Activated CD8-positive, alpha-beta T cell treated with anti-CD3 and anti-CD28 coated beads, Interleukin-2, amount 10 ng/mL, durations not matched to agents 7 days and 5 days (primary cell): ENCODE measurements around the gene CLTCL1. TPM values are rescaled to one million over a fixed set of nuclear protein-coding genes. Genes with fewer than 3 reads are reported as not detected.
"Not testable (repeated sequence)": the region's sequence is repeated elsewhere in the genome, so short reads cannot be mapped to it uniquely, and the experiment has no call there.

ENCODE experiments used
- ATAC-seq: fragments of 150-1000 bp; cut with Tn5 transposase; one replicate; pipeline ENCODE4 v1.10.0; 2021; ENCODE audit warnings: moderate library complexity
- CTCF ChIA-PET: fragments of 350-600 bp; sonication (Branson Sonifier 250); formaldehyde crosslinking; loops from one replicate; lab custom pipeline; 2021; ENCODE audit warnings: antibody characterized with exemption; lab: Charles Lee
- POLR2A ChIA-PET: fragments of 350-600 bp; sonication (Branson Sonifier 250); formaldehyde crosslinking; loops from one replicate; lab custom pipeline; 2021; ENCODE audit warnings: antibody characterized with exemption; lab: Charles Lee
- DNase-seq: peaks from one replicate; pipeline ENCODE4 v3.0.0-alpha.2; 2020
- H3K27ac Mint-ChIP-seq: one replicate; pipeline ENCODE4 v1.8.0; 2021; ENCODE audit warnings: mild to moderate bottlenecking, mixed read lengths
- H3K27me3 Mint-ChIP-seq: one replicate; pipeline ENCODE4 v1.8.0; 2021; ENCODE audit warnings: low read depth, mixed read lengths
- H3K36me3 Mint-ChIP-seq: one replicate; pipeline ENCODE4 v1.8.0; 2021; ENCODE audit warnings: low read depth, mixed read lengths
- H3K4me1 Mint-ChIP-seq: one replicate; pipeline ENCODE4 v1.8.0; 2021; ENCODE audit warnings: low read depth, mixed read lengths
- H3K4me3 Mint-ChIP-seq: one replicate; pipeline ENCODE4 v1.8.0; 2021; ENCODE audit warnings: mild to moderate bottlenecking, mixed read lengths
- H3K9me3 Mint-ChIP-seq: one replicate; pipeline ENCODE4 v1.8.0; 2022; ENCODE audit warnings: mixed read lengths; ENCODE audit not compliant: insufficient read depth
- total RNA-seq, 2 experiments: library from RNA; stranded (reverse); gene quantifications; one replicate each; pipeline ENCODE4 v1.2.3, GENCODE V29; 2021

The CLTCL1 gene
- under 1 TPM; 0.44 to 0.58 TPM for total RNA-seq

DNA sequence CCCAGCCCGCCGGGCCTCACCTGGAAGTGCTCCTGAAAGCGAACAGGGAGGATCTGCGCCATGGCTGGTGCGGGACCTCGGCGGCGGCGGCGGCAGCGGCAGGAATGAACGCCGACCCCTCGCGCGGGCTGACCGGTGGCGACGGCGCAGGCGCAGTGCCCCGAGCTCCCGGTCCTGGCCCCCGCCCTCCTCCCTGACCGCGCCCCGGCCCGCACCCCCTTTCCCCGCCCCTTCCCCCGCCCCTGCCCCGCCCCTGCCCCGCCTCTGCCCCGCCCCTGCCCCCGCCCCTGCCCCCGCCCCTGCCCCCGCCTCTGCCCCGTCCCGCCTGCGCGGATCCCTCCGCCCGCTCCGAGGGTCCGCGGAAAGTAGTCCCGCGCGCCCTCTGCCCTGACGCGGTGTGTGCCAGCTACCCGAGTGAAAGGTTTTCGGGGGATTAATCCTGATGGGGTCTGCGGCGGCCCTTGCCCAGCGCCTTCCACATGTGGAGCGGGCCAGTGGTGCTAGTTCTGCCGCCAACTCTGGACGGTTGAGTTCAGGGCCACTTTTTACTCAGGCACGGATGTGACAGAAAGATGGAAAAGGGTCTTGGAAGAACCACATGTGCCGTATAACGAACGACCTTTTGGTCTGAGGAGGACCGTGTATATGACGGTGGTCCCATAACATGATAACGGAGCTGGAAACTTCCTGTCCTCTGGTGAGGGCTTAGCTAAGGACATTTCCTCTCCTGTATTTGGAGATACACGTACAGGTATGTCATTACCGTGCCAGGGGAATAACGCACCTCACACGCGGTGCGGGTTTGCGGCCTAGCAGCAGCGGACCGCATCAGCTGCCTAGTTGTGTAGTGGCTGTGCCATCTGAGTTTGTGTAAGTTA lies at the start of gene CLTCL1:
Gene CLTCL1, minus strand, starts transcription at position 140 of the 878 bp plus-strand sequence. Its CDS starts 78 bp downstream, at position 62.
- POLR2A ChIA-PET: no interaction called here
- H3K9me3 Mint-ChIP-seq: no peaks in the 10 kb centered on the region
- peaks cover 41% of the 10 kb centered on the region for H3K27me3 Mint-ChIP-seq

DNA sequence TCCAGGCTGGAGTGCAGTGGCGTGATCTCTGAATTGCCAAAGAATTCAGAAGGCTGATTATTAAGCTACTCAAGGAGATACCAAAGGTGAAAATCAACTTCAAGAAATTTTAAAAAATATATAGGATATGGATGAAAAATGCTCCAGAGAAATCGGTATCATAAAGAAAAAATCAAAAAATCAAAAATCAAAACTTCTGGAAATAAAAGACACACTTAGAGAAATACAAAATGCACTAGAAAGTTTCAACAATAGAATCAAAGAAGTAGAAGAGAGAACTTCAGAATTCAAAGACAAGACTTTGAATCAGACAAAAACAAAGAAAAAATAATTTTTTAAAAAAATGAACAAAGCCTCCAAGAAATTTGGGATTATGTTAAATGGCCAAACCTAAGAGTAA lies 45.6 kb upstream of the CLTCL1 start:
- H3K27me3 Mint-ChIP-seq: no peaks in the 10 kb centered on the region
- CTCF ChIA-PET: no interaction called here
- DNase-seq: no peak
- no peak for ATAC-seq
- POLR2A ChIA-PET: no interaction called here
- H3K27ac Mint-ChIP-seq: no peak overlapping the region
- H3K4me3 Mint-ChIP-seq: no peak overlapping the region
- peaks cover 28% of the 10 kb centered on the region for H3K9me3 Mint-ChIP-seq
- no peaks in the 10 kb centered on the region for H3K4me1 Mint-ChIP-seq
- H3K36me3 Mint-ChIP-seq: peaks cover 92% of the 10 kb centered on the region

More for the DNA sequence above, at the start of gene CLTCL1:
- Mint-ChIP-seq H3K4me3 (peak within 1 kb of the TSS; percentile 85), H3K27ac (peak within 1 kb of the TSS; percentile 65), H3K4me1 (peaks cover 27% of the 10 kb centered on the region), H3K36me3 (no peaks in the 10 kb centered on the region)
- CTCF ChIA-PET: interaction anchor here (1.9 kb wide), 1 partner anchor 113 kb away, joined by 7 read pairs; no protein-coding TSS in a partner anchor
- ATAC-seq: peak; percentile 81
- peak; percentile 77 for DNase-seq

GRCh38 chr22:19336133-19337075 lies 44.9 kb upstream of the CLTCL1 start:
- no peak overlapping the region for H3K27ac Mint-ChIP-seq
- CTCF ChIA-PET: interaction anchor here (0.6 kb wide), 1 partner anchor 18 kb away, joined by 3 read pairs; no protein-coding TSS in a partner anchor
- POLR2A ChIA-PET: no interaction called here

DNA sequence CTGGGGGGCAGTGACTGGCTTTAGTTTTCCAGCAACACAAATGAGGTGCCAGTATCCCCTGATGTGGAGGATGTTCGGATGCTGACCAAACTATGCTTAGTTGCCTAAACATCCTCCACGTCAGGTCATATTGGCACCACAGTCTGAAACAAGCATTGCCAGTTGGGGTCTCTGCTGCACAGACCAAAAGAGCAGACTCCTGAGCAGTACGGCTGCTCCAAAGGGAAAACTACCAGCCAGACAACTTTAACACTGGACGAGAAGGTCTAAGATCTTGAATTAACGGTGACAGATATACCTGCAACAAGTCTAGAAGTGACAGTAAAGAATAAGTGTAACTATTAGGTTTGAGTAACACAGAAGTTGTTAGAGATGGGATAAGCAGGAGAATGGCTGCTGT lies 40.5 kb upstream of the CLTCL1 start:
- no peak for DNase-seq
- Mint-ChIP-seq H3K27me3 (no peaks in the 10 kb centered on the region), H3K27ac (no peak overlapping the region), H3K4me3 (no peak overlapping the region), H3K4me1 (no peaks in the 10 kb centered on the region), H3K9me3 (peaks cover 21% of the 10 kb centered on the region), H3K36me3 (peaks cover 82% of the 10 kb centered on the region)
- CTCF ChIA-PET: no interaction called here
- POLR2A ChIA-PET: no interaction called here
- no peak for ATAC-seq

More at GRCh38 chr22:19336133-19337075, 44.9 kb upstream of the CLTCL1 start:
- H3K4me3 Mint-ChIP-seq: no peak overlapping the region
- peaks cover 93% of the 10 kb centered on the region for H3K36me3 Mint-ChIP-seq
- ATAC-seq (no peak), DNase-seq (no peak)
- H3K9me3 Mint-ChIP-seq: peaks cover 28% of the 10 kb centered on the region
- no peaks in the 10 kb centered on the region for H3K27me3 Mint-ChIP-seq
- no peaks in the 10 kb centered on the region for H3K4me1 Mint-ChIP-seq

- ChIA-PET POLR2A (no interaction called here), CTCF (no interaction called here)
- Mint-ChIP-seq H3K36me3 (peaks cover 77% of the 10 kb centered on the region), H3K4me1 (no peaks in the 10 kb centered on the region), H3K27ac (no peak overlapping the region), H3K27me3 (no peaks in the 10 kb centered on the region), H3K9me3 (peaks cover 16% of the 10 kb centered on the region), H3K4me3 (no peak overlapping the region)
- DNase-seq (no peak), ATAC-seq (no peak)
Observed at GRCh38 chr22:19331474-19331873, 40.0 kb upstream of the CLTCL1 start.

DNA sequence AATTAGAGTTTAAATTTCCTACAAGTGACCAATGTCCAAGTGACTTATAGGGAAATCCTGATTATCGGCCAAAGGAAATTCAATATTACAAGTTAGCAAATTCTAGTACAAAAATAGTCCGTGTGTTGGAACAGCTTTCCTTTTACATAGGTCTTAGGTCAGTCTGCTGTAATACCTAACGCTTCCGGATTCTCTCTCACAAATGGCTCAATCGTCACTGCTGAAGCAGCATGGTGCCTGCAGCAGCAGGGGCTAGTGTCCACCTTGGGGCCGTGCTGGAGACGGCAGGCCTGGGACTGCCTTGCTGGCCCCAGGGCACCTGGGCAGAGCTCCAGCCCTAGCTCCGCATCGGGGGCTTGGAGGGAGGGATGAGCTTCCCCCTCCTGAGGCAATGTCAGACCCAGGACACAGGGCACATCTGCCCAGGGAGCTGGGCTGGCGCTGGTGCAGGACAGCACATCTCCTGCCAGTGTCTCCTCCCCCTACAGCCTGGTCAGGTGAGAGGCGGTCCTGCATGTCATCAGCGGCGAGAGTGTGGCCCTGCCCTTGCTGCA lies 39.4 kb upstream of the CLTCL1 start:
- no peak for DNase-seq
- CTCF ChIA-PET: no interaction called here
- peaks cover 72% of the 10 kb centered on the region for H3K36me3 Mint-ChIP-seq
- peaks cover 11% of the 10 kb centered on the region for H3K9me3 Mint-ChIP-seq
- POLR2A ChIA-PET: no interaction called here
- H3K27me3 Mint-ChIP-seq: no peaks in the 10 kb centered on the region
- H3K27ac Mint-ChIP-seq: no peak overlapping the region
- no peak for ATAC-seq
- H3K4me1 Mint-ChIP-seq: no peaks in the 10 kb centered on the region
- H3K4me3 Mint-ChIP-seq: no peak overlapping the region

GRCh38 chr22:19330205-19330604 lies 38.7 kb upstream of the CLTCL1 start:
- H3K9me3 Mint-ChIP-seq, POLR2A ChIA-PET, CTCF ChIA-PET, ATAC-seq, H3K27me3 Mint-ChIP-seq, H3K4me1 Mint-ChIP-seq, DNase-seq, H3K4me3 Mint-ChIP-seq, H3K27ac Mint-ChIP-seq: not testable (repeated sequence)
- peaks cover 65% of the 10 kb centered on the region for H3K36me3 Mint-ChIP-seq

DNA sequence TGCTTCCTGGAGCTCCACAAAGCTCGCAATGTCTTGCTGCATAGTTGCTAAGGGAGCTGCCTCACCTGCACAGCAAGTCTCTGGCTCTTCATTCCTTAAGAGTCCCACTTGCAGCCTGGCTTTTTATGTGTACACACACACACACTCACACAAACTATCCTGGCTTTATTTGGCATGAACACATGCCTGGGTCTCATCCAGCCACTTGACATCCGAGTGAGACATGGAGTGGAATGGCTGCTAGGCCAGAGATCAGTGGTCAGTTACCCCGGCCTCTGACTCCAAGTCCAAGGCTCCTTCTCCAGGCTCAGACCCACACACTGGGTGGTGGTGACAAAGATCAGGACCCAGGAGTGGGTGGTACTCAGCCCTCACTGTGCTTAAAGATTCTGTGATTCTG lies 37.9 kb upstream of the CLTCL1 start:
- H3K36me3 Mint-ChIP-seq: peaks cover 58% of the 10 kb centered on the region
- ATAC-seq (no peak), DNase-seq (no peak)
- no peak overlapping the region for H3K27ac Mint-ChIP-seq
- H3K27me3 Mint-ChIP-seq: no peaks in the 10 kb centered on the region
- POLR2A ChIA-PET: no interaction called here
- H3K4me3 Mint-ChIP-seq: no peak overlapping the region
- peaks cover 6% of the 10 kb centered on the region for H3K9me3 Mint-ChIP-seq
- CTCF ChIA-PET: no interaction called here
- no peaks in the 10 kb centered on the region for H3K4me1 Mint-ChIP-seq

- H3K36me3 Mint-ChIP-seq: peaks cover 22% of the 10 kb centered on the region
Observed at GRCh38 chr22:19325296-19325948, 33.9 kb upstream of the CLTCL1 start.

GRCh38 chr22:19323420-19323819 lies 31.9 kb upstream of the CLTCL1 start:
- H3K36me3 Mint-ChIP-seq, H3K4me1 Mint-ChIP-seq, H3K4me3 Mint-ChIP-seq, H3K27me3 Mint-ChIP-seq, CTCF ChIA-PET, H3K27ac Mint-ChIP-seq, POLR2A ChIA-PET, DNase-seq, ATAC-seq: not testable (repeated sequence)
- H3K9me3 Mint-ChIP-seq: peaks cover 14% of the 10 kb centered on the region

More at GRCh38 chr22:19325296-19325948, 33.9 kb upstream of the CLTCL1 start:
- DNase-seq (no peak), ATAC-seq (no peak)
- H3K4me3 Mint-ChIP-seq: no peak overlapping the region
- POLR2A ChIA-PET: no interaction called here
- peaks cover 3% of the 10 kb centered on the region for H3K4me1 Mint-ChIP-seq
- H3K27me3 Mint-ChIP-seq: no peaks in the 10 kb centered on the region
- no peak overlapping the region for H3K27ac Mint-ChIP-seq
- CTCF ChIA-PET: no interaction called here
- H3K9me3 Mint-ChIP-seq: peaks cover 11% of the 10 kb centered on the region

- Mint-ChIP-seq H3K4me3 (no peak overlapping the region), H3K27me3 (peaks cover 2% of the 10 kb centered on the region), H3K27ac (no peak overlapping the region), H3K36me3 (peaks cover under 1% of the 10 kb centered on the region), H3K4me1 (peaks cover 3% of the 10 kb centered on the region), H3K9me3 (peaks cover 16% of the 10 kb centered on the region)
- ChIA-PET POLR2A (no interaction called here), CTCF (no interaction called here)
- no peak for DNase-seq
- no peak for ATAC-seq
Observed at GRCh38 chr22:19321757-19322156, 30.2 kb upstream of the CLTCL1 start.
